Neuron (in vitro differentiated cells): ENCODE measurements around the gene MRPL58.
"Not testable (repeated sequence)": the region's sequence is repeated elsewhere in the genome, so short reads cannot be mapped to it uniquely, and the experiment has no call there.

Source experiments
- H2AFZ ChIP-seq: one replicate; pipeline ENCODE4 v1.6.1; 2013; ENCODE audit warnings: low read depth, mild to moderate bottlenecking, inconsistent platforms, low read length, moderate library complexity
- H3K27me3 ChIP-seq: one replicate; pipeline ENCODE4 v1.6.1; 2013; ENCODE audit warnings: low read length; ENCODE audit not compliant: insufficient read depth
- H3K36me3 ChIP-seq: one replicate; pipeline ENCODE4 v1.6.1; 2013; ENCODE audit warnings: low read length; ENCODE audit not compliant: insufficient read depth
- H3K4me1 ChIP-seq: one replicate; pipeline ENCODE4 v1.6.1; 2013; ENCODE audit warnings: low read length; ENCODE audit not compliant: insufficient read depth
- H3K4me3 ChIP-seq: 2 replicates; pipeline ENCODE4 v1.5.1; 2013; ENCODE audit warnings: mild to moderate bottlenecking, low read length, moderate library complexity
- H3K9me3 ChIP-seq: one replicate; pipeline ENCODE4 v1.6.1; 2013; ENCODE audit warnings: low read length

The MRPL58 gene

GRCh38 chr17:75032720-75033280 lies 20.3 kb downstream of the MRPL58 start:
- H3K9me3 ChIP-seq, result no peaks in the 10 kb centered on the region
- no peaks in the 10 kb centered on the region for H3K27me3 ChIP-seq
- peak overlapping the region; percentile 69 for H3K4me3 ChIP-seq
- peaks cover 4% of the 10 kb centered on the region for H3K4me1 ChIP-seq
- H2AFZ ChIP-seq, result peak overlapping the region; percentile 90
- H3K36me3 ChIP-seq, result no peaks in the 10 kb centered on the region

- Histone ChIP-seq H3K4me1 (peaks cover 4% of the 10 kb centered on the region), H2AFZ (peak overlapping the region; percentile 90)
Measured at GRCh38 chr17:75033346-75034235, 21.1 kb downstream of the MRPL58 start.

GRCh38 chr17:75034236-75034908 lies 21.9 kb downstream of the MRPL58 start:
- Histone ChIP-seq H3K4me1 (peaks cover 4% of the 10 kb centered on the region), H3K36me3 (peaks cover 12% of the 10 kb centered on the region), H3K4me3 (peak overlapping the region; percentile 69), H3K9me3 (no peaks in the 10 kb centered on the region), H3K27me3 (no peaks in the 10 kb centered on the region), H2AFZ (peak overlapping the region; percentile 90)

More at GRCh38 chr17:75033346-75034235, 21.1 kb downstream of the MRPL58 start:
- H3K36me3 ChIP-seq, result peaks cover 4% of the 10 kb centered on the region
- H3K4me3 ChIP-seq, result peak overlapping the region; percentile 69
- H3K9me3 ChIP-seq, result no peaks in the 10 kb centered on the region
- H3K27me3 ChIP-seq, result no peaks in the 10 kb centered on the region

- no peak overlapping the region for H3K4me3 ChIP-seq
- no peaks in the 10 kb centered on the region for H3K27me3 ChIP-seq
- H3K9me3 ChIP-seq, result no peaks in the 10 kb centered on the region
- no peak overlapping the region for H2AFZ ChIP-seq
- peaks cover 32% of the 10 kb centered on the region for H3K36me3 ChIP-seq
- peaks cover 4% of the 10 kb centered on the region for H3K4me1 ChIP-seq
Measured at GRCh38 chr17:75036643-75037268, 24.3 kb downstream of the MRPL58 start.

- Histone ChIP-seq H2AFZ (no peak overlapping the region), H3K36me3 (peaks cover 37% of the 10 kb centered on the region), H3K4me1 (peaks cover 4% of the 10 kb centered on the region), H3K27me3 (no peaks in the 10 kb centered on the region), H3K9me3 (no peaks in the 10 kb centered on the region), H3K4me3 (no peak overlapping the region)
Measured at GRCh38 chr17:75039238-75039637, 26.8 kb downstream of the MRPL58 start.

- Histone ChIP-seq H3K9me3 (no peaks in the 10 kb centered on the region), H3K36me3 (peaks cover 41% of the 10 kb centered on the region), H2AFZ (no peak overlapping the region), H3K4me3 (no peak overlapping the region), H3K4me1 (peaks cover 4% of the 10 kb centered on the region), H3K27me3 (no peaks in the 10 kb centered on the region)
Measured at GRCh38 chr17:75041656-75042280, 29.3 kb downstream of the MRPL58 start.

- H3K27me3 ChIP-seq, H3K4me3 ChIP-seq, H2AFZ ChIP-seq, H3K9me3 ChIP-seq: not testable (repeated sequence)
- H3K36me3 ChIP-seq, result peaks cover 35% of the 10 kb centered on the region
- H3K4me1 ChIP-seq, result peaks cover 16% of the 10 kb centered on the region
Measured at GRCh38 chr17:75043789-75044188, 31.3 kb downstream of the MRPL58 start.

GRCh38 chr17:75044716-75045115 lies 32.2 kb downstream of the MRPL58 start:
- no peaks in the 10 kb centered on the region for H3K9me3 ChIP-seq
- peaks cover 23% of the 10 kb centered on the region for H3K4me1 ChIP-seq
- no peak overlapping the region for H3K4me3 ChIP-seq
- H3K27me3 ChIP-seq, result no peaks in the 10 kb centered on the region
- H2AFZ ChIP-seq, result no peak overlapping the region
- H3K36me3 ChIP-seq, result peaks cover 28% of the 10 kb centered on the region

- peaks cover 19% of the 10 kb centered on the region for H3K36me3 ChIP-seq
- peak overlapping the region; percentile 77 for H3K4me3 ChIP-seq
- H3K4me1 ChIP-seq, result peaks cover 23% of the 10 kb centered on the region
- not testable (repeated sequence) for H3K9me3 ChIP-seq, H3K27me3 ChIP-seq, H2AFZ ChIP-seq
Measured at GRCh38 chr17:75045946-75046406, 33.5 kb downstream of the MRPL58 start.

- Histone ChIP-seq H2AFZ (peak within 1 kb of the TSS; percentile 79), H3K4me1 (peaks cover 23% of the 10 kb centered on the region), H3K27me3 (no peaks in the 10 kb centered on the region), H3K9me3 (no peaks in the 10 kb centered on the region), H3K36me3 (peaks cover 16% of the 10 kb centered on the region), H3K4me3 (peak within 1 kb of the TSS; percentile 77)
Measured at GRCh38 chr17:75046407-75047289, 34.2 kb downstream of the MRPL58 start, which contains the start of the genes ATP5PD and KCTD2. TSS of gene ATP5PD (minus strand) at chr17:75046969. CDS start at chr17:75042650, 4,319 bp downstream. TSS of gene KCTD2 (plus strand) at chr17:75047225. CDS start at chr17:75047251, 26 bp downstream.

GRCh38 chr17:75047398-75048098 lies 35.1 kb downstream of the MRPL58 start:
- Histone ChIP-seq H3K9me3 (no peaks in the 10 kb centered on the region), H3K27me3 (no peaks in the 10 kb centered on the region), H3K36me3 (peaks cover 17% of the 10 kb centered on the region), H3K4me3 (peak overlapping the region; percentile 77), H3K4me1 (peaks cover 23% of the 10 kb centered on the region), H2AFZ (no peak overlapping the region)
